PFSK-1 (cell line): Measurements from ENCODE around the gene RSPO3.

ENCODE experiments used
- FOXP2 ChIP-seq: optimal IDR thresholded peaks from 2 replicates; pipeline ENCODE3; 2011; ENCODE audit warnings: borderline replicate concordance, control low read depth, inconsistent platforms; ENCODE audit not compliant: insufficient read depth; ENCODE audit errors: extremely low read length, extremely low read depth
- POLR2AphosphoS5 ChIP-seq: IDR thresholded peaks from 2 replicates; pipeline ENCODE4 v1.6.1; 2012; ENCODE audit warnings: low read depth, mild to moderate bottlenecking, control low read depth, low read length, moderate library complexity
- REST ChIP-seq, 2 experiments: IDR thresholded peaks; 2 replicates each; pipeline versions ENCODE4 v1.6.1 to v1.8.0; 2011 to 2012; ENCODE audit warnings: low read depth in 2 of 2, low read length in 2 of 2, control low read depth in 1 of 2, inconsistent platforms in 1 of 2, mild to moderate bottlenecking in 1 of 2, moderate library complexity in 1 of 2; ENCODE audit not compliant: insufficient read depth in 1 of 2
- SIN3A ChIP-seq: IDR thresholded peaks from 2 replicates; pipeline ENCODE4 v1.6.1; 2012; ENCODE audit warnings: mild to moderate bottlenecking, low read length, moderate library complexity, borderline replicate concordance; ENCODE audit not compliant: insufficient read depth
- TAF1 ChIP-seq: IDR thresholded peaks from 2 replicates; pipeline ENCODE4 v1.6.1; 2012; ENCODE audit warnings: low read length, control low read depth, borderline replicate concordance; ENCODE audit not compliant: insufficient read depth

Gene RSPO3

GRCh38 chr6:127134136-127134535 is 15.7 kb downstream of the RSPO3 start:
- no peak for TF ChIP-seq TAF1
- TF ChIP-seq REST (IDR thresholded peaks at IDR 0.05; ENCODE audit: insufficient read depth in 1 of 2, low read depth in 2 of 2, low read length in 2 of 2): no peak
- no peak for TF ChIP-seq POLR2AphosphoS5
- no peak for TF ChIP-seq SIN3A
- no peak for TF ChIP-seq FOXP2

GRCh38 chr6:127136786-127137185 is 18.3 kb downstream of the RSPO3 start:
- TF ChIP-seq FOXP2 (no peak), POLR2AphosphoS5 (no peak), SIN3A (no peak), REST (IDR thresholded peaks at IDR 0.05; ENCODE audit: insufficient read depth in 1 of 2, low read depth in 2 of 2, low read length in 2 of 2) (no peak), TAF1 (no peak)

GRCh38 chr6:127146932-127147331 is 28.5 kb downstream of the RSPO3 start:
- TF ChIP-seq REST (IDR thresholded peaks at IDR 0.05; ENCODE audit: insufficient read depth in 1 of 2, low read depth in 2 of 2, low read length in 2 of 2) (0 out of 4 replicates have a peak, but pooled peaks of 1 of the 2 experiments have one; percentile 8), FOXP2 (no peak)

- TF ChIP-seq SIN3A (no peak), POLR2AphosphoS5 (no peak), REST (IDR thresholded peaks at IDR 0.05; ENCODE audit: insufficient read depth in 1 of 2, low read depth in 2 of 2, low read length in 2 of 2) (no peak), FOXP2 (no peak), TAF1 (no peak)
These were observed 29.1 kb downstream of the RSPO3 start for GRCh38 chr6:127147534-127147933.

GRCh38 chr6:127148511-127148910 is 30.0 kb downstream of the RSPO3 start:
- TF ChIP-seq REST (IDR thresholded peaks at IDR 0.05; ENCODE audit: insufficient read depth in 1 of 2, low read depth in 2 of 2, low read length in 2 of 2) (no peak), FOXP2 (no peak), TAF1 (no peak), POLR2AphosphoS5 (no peak), SIN3A (no peak)
